Osteocyte (in vitro differentiated cells): ENCODE results near the gene GFY. TPM values are rescaled to one million over a fixed set of nuclear protein-coding genes. Genes with fewer than 3 reads are reported as not detected.

Experiments used
- DNase-seq: peaks from one replicate; pipeline ENCODE4 v3.0.0; 2021; ENCODE audit warnings: mixed read lengths; ENCODE audit not compliant: unreplicated experiment; ENCODE audit errors: extremely low spot score
- H3K27ac Mint-ChIP-seq: one replicate; pipeline ENCODE4 v1.8.0; 2021; ENCODE audit warnings: mild to moderate bottlenecking, mixed read lengths; ENCODE audit not compliant: unreplicated experiment
- H3K27me3 Mint-ChIP-seq: one replicate; pipeline ENCODE4 v1.8.0; 2021; ENCODE audit warnings: mixed read lengths; ENCODE audit not compliant: unreplicated experiment
- H3K36me3 Mint-ChIP-seq: one replicate; pipeline ENCODE4 v1.8.0; 2021; ENCODE audit warnings: mixed read lengths; ENCODE audit not compliant: unreplicated experiment
- H3K4me1 Mint-ChIP-seq: one replicate; pipeline ENCODE4 v1.8.0; 2021; ENCODE audit warnings: mixed read lengths; ENCODE audit not compliant: unreplicated experiment
- H3K4me3 Mint-ChIP-seq: one replicate; pipeline ENCODE4 v1.8.0; 2021; ENCODE audit warnings: mild to moderate bottlenecking, moderate library complexity, mixed read lengths; ENCODE audit not compliant: unreplicated experiment
- H3K9me3 Mint-ChIP-seq: one replicate; pipeline ENCODE4 v1.8.0; 2021; ENCODE audit warnings: mixed read lengths; ENCODE audit not compliant: unreplicated experiment
- CTCF ChIP-seq: fragments of 200-600 bp; sonication (generic); IDR thresholded peaks from 2 replicates; pipeline ENCODE4 v1.5.0; 2021; ENCODE audit warnings: antibody characterized with exemption, mild to moderate bottlenecking, moderate library complexity
- total RNA-seq: library from RNA; stranded (reverse); gene quantifications from 2 replicates; pipeline ENCODE4 v1.2.1, GENCODE V29; 2021

The GFY gene
- total RNA-seq, 1 donor from 2014 or later = not detected

DNA sequence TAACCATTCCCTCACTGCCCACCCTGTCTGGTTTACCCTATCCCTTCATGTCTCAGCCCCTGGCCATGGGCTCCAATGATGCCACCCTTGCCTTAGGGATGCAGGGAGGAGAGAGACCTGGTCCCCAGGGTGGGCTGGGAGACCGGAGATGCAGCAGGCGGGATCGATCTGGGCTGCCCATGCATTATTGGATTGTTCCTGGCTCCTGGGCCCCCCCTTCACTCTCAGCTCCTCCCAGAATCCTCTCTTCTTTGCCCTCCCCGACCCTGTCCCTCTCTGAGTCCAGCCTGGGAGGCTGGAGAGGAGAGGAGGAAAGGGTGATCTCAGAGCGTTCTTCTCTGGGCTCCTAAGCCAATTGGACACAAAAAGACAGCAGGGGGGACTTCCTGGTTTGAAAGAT, 31.3 kb upstream of the GFY start:
- no peaks in the 10 kb centered on the region for H3K36me3 Mint-ChIP-seq
- no peak for DNase-seq
- no peak for TF ChIP-seq CTCF
- H3K9me3 Mint-ChIP-seq = no peaks in the 10 kb centered on the region
- no peak overlapping the region for H3K27ac Mint-ChIP-seq
- H3K27me3 Mint-ChIP-seq = peaks cover 16% of the 10 kb centered on the region
- peaks cover 2% of the 10 kb centered on the region for H3K4me1 Mint-ChIP-seq
- H3K4me3 Mint-ChIP-seq = no peak overlapping the region

DNA sequence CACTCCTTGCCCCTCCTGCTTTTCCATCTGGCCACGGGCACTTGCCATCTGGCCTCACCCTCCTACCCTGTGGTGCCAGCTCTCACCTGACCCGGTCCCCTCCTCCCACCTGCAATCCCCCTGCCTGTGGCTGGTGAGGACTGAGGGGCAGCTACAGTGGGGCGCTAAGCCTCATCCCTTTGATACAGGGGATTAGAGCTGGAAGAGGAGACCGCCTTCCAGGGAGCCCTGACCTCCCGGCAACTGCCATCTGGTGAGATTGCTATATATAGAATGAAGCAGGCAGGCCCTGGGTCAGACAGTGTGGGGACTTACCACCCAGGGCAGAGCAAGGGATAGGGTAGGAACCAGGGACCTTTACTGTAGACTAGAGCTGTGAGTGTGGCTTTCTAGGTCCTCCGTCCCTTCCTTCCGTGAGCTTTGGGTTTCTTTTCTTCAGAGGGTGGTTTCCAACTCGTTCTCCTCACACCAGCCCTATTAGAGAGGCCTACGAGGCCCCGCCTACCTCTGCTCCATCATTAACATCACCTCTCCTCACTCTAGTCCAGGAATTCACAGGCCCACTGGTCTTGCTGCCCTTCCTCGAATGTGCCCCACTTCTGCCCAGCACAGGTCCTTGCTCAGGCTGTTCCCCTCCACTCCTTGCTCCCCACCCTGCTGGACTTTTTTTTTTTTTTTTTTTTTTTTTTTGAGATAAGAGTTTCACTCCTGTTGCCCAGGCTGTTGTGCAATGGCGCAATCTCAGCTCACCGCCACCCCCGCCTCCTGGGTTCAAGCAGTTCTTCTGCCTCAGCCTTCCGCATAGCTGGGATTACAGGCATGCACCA, 29.4 kb upstream of the GFY start:
- DNase-seq = no peak

DNA sequence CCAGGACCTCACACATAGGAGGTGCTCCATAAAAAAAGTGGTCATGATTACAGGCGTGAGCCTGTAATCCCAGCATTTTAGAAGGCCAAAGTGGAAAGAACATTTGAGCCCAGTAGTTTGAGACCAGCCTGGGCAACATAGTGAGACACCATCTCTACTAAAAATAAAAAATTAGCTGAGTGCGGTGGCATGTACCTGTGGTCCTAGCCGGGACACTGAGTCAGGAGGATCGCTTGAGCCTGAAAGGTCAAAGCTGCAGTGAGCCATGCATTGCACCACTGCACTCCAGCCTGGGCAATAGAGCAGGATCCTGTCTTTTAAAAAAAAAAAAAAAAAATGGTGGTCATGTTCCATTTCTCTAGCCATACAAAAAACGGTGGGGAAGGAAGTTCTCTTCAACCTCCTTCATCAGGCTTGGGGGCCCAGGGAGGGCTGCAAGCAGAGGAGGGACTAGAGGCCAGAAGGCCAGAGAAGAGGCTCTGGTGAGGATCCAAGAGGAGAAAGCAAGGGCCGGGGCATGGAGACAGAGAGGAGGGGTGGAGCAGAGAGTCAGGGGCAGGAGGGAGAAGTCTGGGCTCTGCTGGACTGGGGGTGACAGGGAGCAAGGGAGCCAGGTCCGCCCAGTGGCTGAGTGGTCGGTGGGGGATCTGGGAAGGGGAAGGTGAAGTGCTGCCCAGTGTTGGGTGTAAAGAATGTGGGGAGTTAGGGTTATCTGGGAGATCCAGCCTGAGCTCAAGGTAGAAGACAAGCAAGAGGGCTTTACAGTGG, 28.3 kb upstream of the GFY start:
- no peaks in the 10 kb centered on the region for H3K9me3 Mint-ChIP-seq
- H3K36me3 Mint-ChIP-seq = no peaks in the 10 kb centered on the region
- peaks cover 12% of the 10 kb centered on the region for H3K27me3 Mint-ChIP-seq
- no peak for DNase-seq
- H3K27ac Mint-ChIP-seq = no peak overlapping the region
- no peak for TF ChIP-seq CTCF
- H3K4me3 Mint-ChIP-seq = no peak overlapping the region
- H3K4me1 Mint-ChIP-seq = peaks cover 7% of the 10 kb centered on the region

More for the DNA sequence above, 29.4 kb upstream of the GFY start:
- no peaks in the 10 kb centered on the region for H3K9me3 Mint-ChIP-seq
- no peak overlapping the region for H3K27ac Mint-ChIP-seq
- no peaks in the 10 kb centered on the region for H3K36me3 Mint-ChIP-seq
- no peak for TF ChIP-seq CTCF
- no peak overlapping the region for H3K4me3 Mint-ChIP-seq
- H3K4me1 Mint-ChIP-seq = peaks cover 2% of the 10 kb centered on the region
- peaks cover 13% of the 10 kb centered on the region for H3K27me3 Mint-ChIP-seq

- Mint-ChIP-seq H3K4me3 (no peak overlapping the region), H3K9me3 (no peaks in the 10 kb centered on the region), H3K36me3 (no peaks in the 10 kb centered on the region), H3K4me1 (peaks cover 5% of the 10 kb centered on the region), H3K27me3 (peaks cover 9% of the 10 kb centered on the region), H3K27ac (no peak overlapping the region)
- DNase-seq = no peak
- no peak for TF ChIP-seq CTCF
These were observed 27.1 kb upstream of the GFY start for GRCh38 chr19:49398001-49398615.

GRCh38 chr19:49398931-49399330, 26.3 kb upstream of the GFY start:
- Mint-ChIP-seq H3K4me1 (peaks cover 13% of the 10 kb centered on the region), H3K4me3 (no peak overlapping the region), H3K27ac (no peak overlapping the region), H3K9me3 (no peaks in the 10 kb centered on the region), H3K36me3 (no peaks in the 10 kb centered on the region), H3K27me3 (peaks cover 9% of the 10 kb centered on the region)
- TF ChIP-seq CTCF = no peak
- no peak for DNase-seq
